ENCODE measurements around the gene GBE1. TPM values are rescaled to one million over a fixed set of nuclear protein-coding genes. Genes with fewer than 3 reads are reported as not detected.

Gene GBE1
- polyA plus RNA-seq, 1 donor (not counting 4 experiments of a cell fraction or from before 2014, with no cell fraction given) = 30.2 TPM

DNA sequence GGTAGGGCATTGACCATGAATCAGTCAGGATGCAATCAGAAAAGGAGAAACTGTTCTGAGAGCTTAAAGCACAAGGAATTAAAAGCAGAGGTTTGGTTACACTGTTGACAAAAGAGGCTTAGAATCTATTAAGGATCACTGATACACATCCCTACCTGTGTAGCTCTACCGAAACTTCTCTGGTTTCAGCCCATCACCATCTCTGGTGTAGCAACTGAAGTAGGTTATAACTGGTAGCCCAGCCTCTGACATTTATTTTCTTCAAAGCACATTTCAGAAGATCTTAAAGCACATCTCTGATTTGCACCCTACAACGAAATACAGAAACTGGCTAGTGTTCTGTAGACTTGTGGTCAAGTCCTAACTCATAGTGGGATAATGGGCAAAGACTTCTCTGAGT lies 283.7 kb downstream of the GBE1 start:
- H4K20me1 ChIP-seq (ENCODE audit: control insufficient read depth, extremely low read depth, insufficient read depth, low read length) = no peaks in the 10 kb centered on the region
- no peak overlapping the region for H3K4me2 ChIP-seq (ENCODE audit: control insufficient read depth, extremely low read depth, insufficient read depth, low read depth, low read length)
- no peaks in the 10 kb centered on the region for H3K79me2 ChIP-seq (ENCODE audit: control insufficient read depth, insufficient read depth, low read length)
- H3K9ac ChIP-seq (ENCODE audit: control insufficient read depth, extremely low read depth, insufficient read depth, low read length) = no peak overlapping the region
- no peaks in the 10 kb centered on the region for H3K9me3 ChIP-seq (ENCODE audit: control insufficient read depth, low read depth, low read length)
- H3K4me1 ChIP-seq (ENCODE audit: control insufficient read depth, extremely low read depth, insufficient read depth, low read length) = no peaks in the 10 kb centered on the region
- H3K9me1 ChIP-seq (ENCODE audit: control insufficient read depth, extremely low read depth, insufficient read depth, low read length) = no peaks in the 10 kb centered on the region
- FAIRE-seq (no peak), DNase-seq (ENCODE audit: low read depth, low spot score) (no peak)
- no peak for TF ChIP-seq EZH2 (IDR thresholded peaks at IDR 0.05; ENCODE audit: low read length)
- TF ChIP-seq, protein P1, sequence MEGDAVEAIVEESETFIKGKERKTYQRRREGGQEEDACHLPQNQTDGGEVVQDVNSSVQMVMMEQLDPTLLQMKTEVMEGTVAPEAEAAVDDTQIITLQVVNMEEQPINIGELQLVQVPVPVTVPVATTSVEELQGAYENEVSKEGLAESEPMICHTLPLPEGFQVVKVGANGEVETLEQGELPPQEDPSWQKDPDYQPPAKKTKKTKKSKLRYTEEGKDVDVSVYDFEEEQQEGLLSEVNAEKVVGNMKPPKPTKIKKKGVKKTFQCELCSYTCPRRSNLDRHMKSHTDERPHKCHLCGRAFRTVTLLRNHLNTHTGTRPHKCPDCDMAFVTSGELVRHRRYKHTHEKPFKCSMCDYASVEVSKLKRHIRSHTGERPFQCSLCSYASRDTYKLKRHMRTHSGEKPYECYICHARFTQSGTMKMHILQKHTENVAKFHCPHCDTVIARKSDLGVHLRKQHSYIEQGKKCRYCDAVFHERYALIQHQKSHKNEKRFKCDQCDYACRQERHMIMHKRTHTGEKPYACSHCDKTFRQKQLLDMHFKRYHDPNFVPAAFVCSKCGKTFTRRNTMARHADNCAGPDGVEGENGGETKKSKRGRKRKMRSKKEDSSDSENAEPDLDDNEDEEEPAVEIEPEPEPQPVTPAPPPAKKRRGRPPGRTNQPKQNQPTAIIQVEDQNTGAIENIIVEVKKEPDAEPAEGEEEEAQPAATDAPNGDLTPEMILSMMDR (optimal IDR thresholded peaks at IDR 0.05 in 1 of 3, IDR thresholded peaks at IDR 0.05 in 1 of 3, conservative IDR thresholded peaks at IDR 0.05 in 1 of 3; ENCODE audit: extremely low read depth in 1 of 3, insufficient read depth in 2 of 3, low read length in 3 of 3) = no peak
- no peak overlapping the region for H3K4me3 ChIP-seq (ENCODE audit: control insufficient read depth in 2 of 3, extremely low read depth in 1 of 3, insufficient read depth in 2 of 3, low read depth in 1 of 3, low read length in 3 of 3)
- dilution Hi-C loops (cut with MboI; ENCODE audit: extremely low pct_ligation_motif_present, low sequenced_read_pairs) = no loop called here
- H3K36me3 ChIP-seq (ENCODE audit: control insufficient read depth in 2 of 2, extremely low read depth in 1 of 2, insufficient read depth in 2 of 2, low read length in 2 of 2) = no peaks in the 10 kb centered on the region
- H2AFZ ChIP-seq (ENCODE audit: control insufficient read depth, low read length) = no peak overlapping the region
- H3K27me3 ChIP-seq (ENCODE audit: control insufficient read depth, extremely low read depth, insufficient read depth, low read length) = no peaks in the 10 kb centered on the region
- H3K27ac ChIP-seq (ENCODE audit: control insufficient read depth, insufficient read depth, low read length) = no peak overlapping the region

DNA sequence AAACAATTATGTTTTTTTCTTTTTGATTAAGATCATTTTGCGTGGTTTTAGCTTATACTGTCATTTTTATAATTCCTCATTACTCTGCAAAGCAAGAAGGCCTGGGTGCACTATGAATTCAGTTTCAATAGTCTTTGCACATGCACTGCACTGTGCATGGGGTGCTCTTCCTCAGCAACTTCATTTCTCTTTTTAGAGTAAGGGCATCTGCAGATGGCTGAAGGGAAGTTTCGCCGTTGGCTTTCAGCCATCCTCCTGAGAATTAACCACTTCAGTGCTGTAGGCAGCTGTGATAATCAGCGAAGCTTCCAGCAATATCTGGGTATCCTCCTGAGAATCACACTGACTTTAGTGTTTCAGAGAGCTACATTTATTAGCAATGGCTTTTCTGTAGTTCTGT lies 284.8 kb downstream of the GBE1 start:
- no peaks in the 10 kb centered on the region for H3K9me3 ChIP-seq (ENCODE audit: control insufficient read depth, low read depth, low read length)
- no peaks in the 10 kb centered on the region for H3K9me1 ChIP-seq (ENCODE audit: control insufficient read depth, extremely low read depth, insufficient read depth, low read length)
- DNase-seq (ENCODE audit: low read depth, low spot score) = no peak
- no peak overlapping the region for H2AFZ ChIP-seq (ENCODE audit: control insufficient read depth, low read length)
- H3K27me3 ChIP-seq (ENCODE audit: control insufficient read depth, extremely low read depth, insufficient read depth, low read length) = no peaks in the 10 kb centered on the region
- no peaks in the 10 kb centered on the region for H3K36me3 ChIP-seq (ENCODE audit: control insufficient read depth in 2 of 2, extremely low read depth in 1 of 2, insufficient read depth in 2 of 2, low read length in 2 of 2)
- TF ChIP-seq, protein P1 (optimal IDR thresholded peaks at IDR 0.05 in 1 of 3, IDR thresholded peaks at IDR 0.05 in 1 of 3, conservative IDR thresholded peaks at IDR 0.05 in 1 of 3; ENCODE audit: extremely low read depth in 1 of 3, insufficient read depth in 2 of 3, low read length in 3 of 3) = no peak
- TF ChIP-seq EZH2 (IDR thresholded peaks at IDR 0.05; ENCODE audit: low read length) = no peak
- H3K79me2 ChIP-seq (ENCODE audit: control insufficient read depth, insufficient read depth, low read length) = no peaks in the 10 kb centered on the region
- H3K9ac ChIP-seq (ENCODE audit: control insufficient read depth, extremely low read depth, insufficient read depth, low read length) = no peak overlapping the region
- no peak overlapping the region for H3K4me2 ChIP-seq (ENCODE audit: control insufficient read depth, extremely low read depth, insufficient read depth, low read depth, low read length)
- no peak for FAIRE-seq
- no peaks in the 10 kb centered on the region for H4K20me1 ChIP-seq (ENCODE audit: control insufficient read depth, extremely low read depth, insufficient read depth, low read length)
- no peaks in the 10 kb centered on the region for H3K4me1 ChIP-seq (ENCODE audit: control insufficient read depth, extremely low read depth, insufficient read depth, low read length)
- dilution Hi-C loops (cut with MboI; ENCODE audit: extremely low pct_ligation_motif_present, low sequenced_read_pairs) = no loop called here
- no peak overlapping the region for H3K4me3 ChIP-seq (ENCODE audit: control insufficient read depth in 2 of 3, extremely low read depth in 1 of 3, insufficient read depth in 2 of 3, low read depth in 1 of 3, low read length in 3 of 3)
- no peak overlapping the region for H3K27ac ChIP-seq (ENCODE audit: control insufficient read depth, insufficient read depth, low read length)

Data from keratinocyte (primary cell).